ENCODE data around the gene WBP2.
A peak's percentile ranks its signal among the peaks of the same experiment; 100 is the strongest.

WBP2 gene

GRCh38 chr17:75885431-75885830 is 30.3 kb upstream of the WBP2 start:
- no peaks in the 10 kb centered on the region for H3K79me2 ChIP-seq (ENCODE audit: low read length)
- H4K20me1 ChIP-seq (ENCODE audit: insufficient read depth, low read length) = no peaks in the 10 kb centered on the region
- H3K4me3 ChIP-seq (ENCODE audit: low read length) = no peak overlapping the region
- no peaks in the 10 kb centered on the region for H3K9me3 ChIP-seq (replicated peaks; ENCODE audit: insufficient read depth, low read length)
- H3K36me3 ChIP-seq (replicated peaks; ENCODE audit: insufficient read depth, low read length) = no peaks in the 10 kb centered on the region
- TF ChIP-seq EZH2 (optimal IDR thresholded peaks at IDR 0.05; ENCODE audit: low read depth, low read length) = no peak
- no peak for TF ChIP-seq CTCF (IDR thresholded peaks at IDR 0.05; ENCODE audit: low read length)
- no peak for TF ChIP-seq EZH2phosphoT487 (IDR thresholded peaks at IDR 0.05; ENCODE audit: low read length)
- H3K27ac ChIP-seq (ENCODE audit: low read length) = no peak overlapping the region
- no peak for DNase-seq
- H3K9ac ChIP-seq (ENCODE audit: low read length) = no peak overlapping the region
- no peaks in the 10 kb centered on the region; the same call in 1 of the 2 replicates for H3F3A ChIP-seq (ENCODE audit: insufficient read depth, low read length)
- H3K27me3 ChIP-seq (replicated peaks; ENCODE audit: insufficient read depth, low read length) = no peaks in the 10 kb centered on the region
- no peaks in the 10 kb centered on the region for H3K9me2 ChIP-seq (replicated peaks; ENCODE audit: insufficient read depth, low read length)
- no peak overlapping the region for H3K4me2 ChIP-seq (ENCODE audit: low read depth, low read length)
- H2AFZ ChIP-seq (ENCODE audit: low read length) = no peak overlapping the region
- no peaks in the 10 kb centered on the region for H3K4me1 ChIP-seq (ENCODE audit: low read length)

GRCh38 chr17:75881678-75882454 is 26.7 kb upstream of the WBP2 start:
- peaks cover 13% of the 10 kb centered on the region for H3K79me2 ChIP-seq (ENCODE audit: low read length)
- no peaks in the 10 kb centered on the region for H3K9me2 ChIP-seq (replicated peaks; ENCODE audit: insufficient read depth, low read length)
- H3K4me1 ChIP-seq (ENCODE audit: low read length) = peaks cover 4% of the 10 kb centered on the region; the same call in 1 of the 2 replicates
- H3K9ac ChIP-seq (ENCODE audit: low read length) = no peak overlapping the region
- no peak overlapping the region for H3K4me2 ChIP-seq (ENCODE audit: low read depth, low read length)
- no peak overlapping the region for H3K27ac ChIP-seq (ENCODE audit: low read length)
- no peak overlapping the region for H2AFZ ChIP-seq (ENCODE audit: low read length)
- no peaks in the 10 kb centered on the region for H4K20me1 ChIP-seq (ENCODE audit: insufficient read depth, low read length)
- no peaks in the 10 kb centered on the region for H3K9me3 ChIP-seq (replicated peaks; ENCODE audit: insufficient read depth, low read length)
- no peaks in the 10 kb centered on the region for H3K36me3 ChIP-seq (replicated peaks; ENCODE audit: insufficient read depth, low read length)
- H3K27me3 ChIP-seq (replicated peaks; ENCODE audit: insufficient read depth, low read length) = no peaks in the 10 kb centered on the region
- TF ChIP-seq EZH2 (optimal IDR thresholded peaks at IDR 0.05; ENCODE audit: low read depth, low read length) (no peak), CTCF (IDR thresholded peaks at IDR 0.05; ENCODE audit: low read length) (no peak), EZH2phosphoT487 (IDR thresholded peaks at IDR 0.05; ENCODE audit: low read length) (no peak)
- DNase-seq = peak; percentile 2
- H3F3A ChIP-seq (ENCODE audit: insufficient read depth, low read length) = peaks cover 11% of the 10 kb centered on the region
- no peak overlapping the region for H3K4me3 ChIP-seq (ENCODE audit: low read length)

- no peak overlapping the region for H2AFZ ChIP-seq (ENCODE audit: low read length)
- DNase-seq = no peak
- no peak overlapping the region for H3K9ac ChIP-seq (ENCODE audit: low read length)
- H3K4me3 ChIP-seq (ENCODE audit: low read length) = no peak overlapping the region
- H3K9me3 ChIP-seq (replicated peaks; ENCODE audit: insufficient read depth, low read length) = no peaks in the 10 kb centered on the region
- H3K27ac ChIP-seq (ENCODE audit: low read length) = no peak overlapping the region
- H3F3A ChIP-seq (ENCODE audit: insufficient read depth, low read length) = peaks cover 26% of the 10 kb centered on the region
- H3K79me2 ChIP-seq (ENCODE audit: low read length) = peaks cover 25% of the 10 kb centered on the region
- TF ChIP-seq CTCF (IDR thresholded peaks at IDR 0.05; ENCODE audit: low read length) (no peak), EZH2phosphoT487 (IDR thresholded peaks at IDR 0.05; ENCODE audit: low read length) (no peak), EZH2 (optimal IDR thresholded peaks at IDR 0.05; ENCODE audit: low read depth, low read length) (no peak)
- no peaks in the 10 kb centered on the region for H4K20me1 ChIP-seq (ENCODE audit: insufficient read depth, low read length)
- H3K36me3 ChIP-seq (replicated peaks; ENCODE audit: insufficient read depth, low read length) = no peaks in the 10 kb centered on the region
- peaks cover 10% of the 10 kb centered on the region for H3K4me1 ChIP-seq (ENCODE audit: low read length)
- no peaks in the 10 kb centered on the region for H3K9me2 ChIP-seq (replicated peaks; ENCODE audit: insufficient read depth, low read length)
- no peaks in the 10 kb centered on the region for H3K27me3 ChIP-seq (replicated peaks; ENCODE audit: insufficient read depth, low read length)
- H3K4me2 ChIP-seq (ENCODE audit: low read depth, low read length) = no peak overlapping the region
Observed at GRCh38 chr17:75880266-75880665, 25.1 kb upstream of the WBP2 start.

Measured in MM.1S (cell line).